ENCODE measurements around the gene GORAB. TPM values are rescaled to one million over a fixed set of nuclear protein-coding genes. Genes with fewer than 3 reads are reported as not detected.

GORAB gene
- total and polyA plus RNA-seq, 10 of the 15 experiments (the other 5 are each of a cell fraction or from before 2014, with no cell fraction given), result 5.5 to 38.6 (median 10.3) TPM

- TF ChIP-seq CREB1 (IDR thresholded peaks at IDR 0.05; ENCODE audit: low read depth) (peak; percentile 26; the same call in 1 of the 2 replicates), MLLT1 (IDR thresholded peaks at IDR 0.05) (peak; percentile 87), BRCA1 (IDR thresholded peaks at IDR 0.05; ENCODE audit: low read depth, low read length) (no peak), SIN3A (IDR thresholded peaks at IDR 0.05; ENCODE audit: low read depth, low read length) (peak; percentile 50; the same call in 1 of the 2 replicates), NFYA (IDR thresholded peaks at IDR 0.05; ENCODE audit: borderline replicate concordance, low read depth, low read length) (no peak), SMARCA5 (IDR thresholded peaks at IDR 0.05) (no peak), RB1 (IDR thresholded peaks at IDR 0.05; ENCODE audit: borderline replicate concordance) (peak; percentile 26; the same call in 1 of the 2 replicates), HCFC1 (IDR thresholded peaks at IDR 0.05; ENCODE audit: low read length) (peak; percentile 53), YBX1 (IDR thresholded peaks at IDR 0.05) (no peak), POLR2AphosphoS2 (IDR thresholded peaks at IDR 0.05; ENCODE audit: low read depth, low read length) (peak; percentile 67), FOXM1 (IDR thresholded peaks at IDR 0.05; ENCODE audit: low read depth, low read length) (no peak; the same call in 1 of the 2 replicates), CEBPZ (IDR thresholded peaks at IDR 0.05; ENCODE audit: low read depth, low read length) (no peak), RBBP5 (conservative IDR thresholded peaks at IDR 0.05) (0 out of 2 replicates have a peak, but pooled peaks have one; percentile 49), E2F8 (IDR thresholded peaks at IDR 0.05; ENCODE audit: low read depth, partially characterized antibody) (peak; percentile 95), SREBF1 (IDR thresholded peaks at IDR 0.05; ENCODE audit: low read length) (no peak), POLR2A (IDR thresholded peaks at IDR 0.05; ENCODE audit: low read depth, low read length) (peak; percentile 93), ZZZ3 (IDR thresholded peaks at IDR 0.05; ENCODE audit: control insufficient read depth, insufficient read length, low read depth) (no peak), GATAD2B (conservative IDR thresholded peaks at IDR 0.05; ENCODE audit: low read depth) (peak; percentile 79), HDGF (IDR thresholded peaks at IDR 0.05) (peak; percentile 89), ATF7 (IDR thresholded peaks at IDR 0.05; ENCODE audit: low read depth) (peak; percentile 43), STAT1 (conservative IDR thresholded peaks at IDR 0.05) (peak; percentile 69; the same call in 1 of the 2 replicates), DPF2 (IDR thresholded peaks at IDR 0.05) (peak; percentile 36; the same call in 1 of the 2 replicates), BCL11A (IDR thresholded peaks at IDR 0.05; ENCODE audit: low read depth, low read length) (0 out of 2 replicates have a peak, but pooled peaks have one; percentile 3), JUNB (IDR thresholded peaks at IDR 0.05) (no peak), RAD21 (IDR thresholded peaks at IDR 0.05; ENCODE audit: insufficient read depth, low read depth, low read length) (no peak)
These were observed at the start of gene GORAB (continued) for GRCh38 chr1:170531758-170532657.
